BJ (cell line): Measurements from ENCODE around the gene C1orf198. TPM values are rescaled to one million over a fixed set of nuclear protein-coding genes. Genes with fewer than 3 reads are reported as not detected.

ENCODE experiments used
- CTCF ChIA-PET: fragments of 350-600 bp; formaldehyde crosslinking; extraction: SDS; loops from one replicate; lab custom pipeline; 2021; ENCODE audit warnings: antibody characterized with exemption, inconsistent platforms; lab: Yijun Ruan, JAX
- POLR2A ChIA-PET: fragments of 300-600 bp; sonication (Branson Sonifier 250); formaldehyde crosslinking; extraction: SDS; loops from one replicate; lab custom pipeline; 2021; ENCODE audit warnings: antibody characterized with exemption; lab: Charles Lee
- DNase-seq: peaks from one replicate; pipeline ENCODE4 v3.0.0-alpha.2; 2011; ENCODE audit warnings: low read depth
- H3K27me3 ChIP-seq: 2 replicates; pipeline ENCODE4 v1.6.0; 2011; ENCODE audit warnings: low read length; ENCODE audit not compliant: control insufficient read depth, insufficient read depth
- H3K36me3 ChIP-seq: 2 replicates; pipeline ENCODE4 v1.5.1; 2011; ENCODE audit warnings: low read length; ENCODE audit not compliant: control insufficient read depth, insufficient read depth
- H3K4me3 ChIP-seq: 2 replicates; pipeline ENCODE4 v1.5.1; 2011; ENCODE audit warnings: low read depth, mild to moderate bottlenecking, control low read depth, low read length
- CTCF ChIP-seq: IDR thresholded peaks from 2 replicates; pipeline ENCODE4 v1.5.1; 2011; ENCODE audit warnings: low read depth, mild to moderate bottlenecking, control low read depth, inconsistent platforms, low read length, moderate library complexity; ENCODE audit not compliant: insufficient read depth
- polyA plus RNA-seq: library from polyadenylated mRNA; depleted of rRNA; stranded (reverse); fragments of >200 nt; gene quantifications from 2 replicates; pipeline ENCODE4 v1.2.3, GENCODE V29; 2011

The C1orf198 gene
- polyA plus RNA-seq, 1 experiment = 195 TPM

- TF ChIP-seq CTCF = 0 out of 2 replicates have a peak, but pooled peaks have one; percentile 1
- DNase-seq = no peak
- Histone ChIP-seq H3K27me3 (no peaks in the 10 kb centered on the region), H3K36me3 (no peaks in the 10 kb centered on the region), H3K4me3 (no peak overlapping the region)
- ChIA-PET POLR2A (no interaction called here), CTCF (interaction anchor here (0.8 to 1.5 kb wide), 4 partner anchors 12 to 414 kb away, joined by 3 read pairs; no protein-coding TSS in a partner anchor)
These were observed 75.4 kb downstream of the C1orf198 start for GRCh38 chr1:230792691-230793462.

- H3K36me3 ChIP-seq = no peaks in the 10 kb centered on the region
- H3K27me3 ChIP-seq = 0 out of 2 replicates have a peak, but pooled peaks cover under 1% of the 10 kb centered on the region
- DNase-seq = no peak
- no peak for TF ChIP-seq CTCF
- H3K4me3 ChIP-seq = no peak overlapping the region
- ChIA-PET CTCF (interaction anchor here (0.8 to 1.5 kb wide), 4 partner anchors 11 to 415 kb away, joined by 3 read pairs; no protein-coding TSS in a partner anchor), POLR2A (no interaction called here)
These were observed 76.2 kb downstream of the C1orf198 start for GRCh38 chr1:230791986-230792564.

- no peak for DNase-seq
- Histone ChIP-seq H3K36me3 (no peaks in the 10 kb centered on the region), H3K27me3 (0 out of 2 replicates have a peak, but pooled peaks cover 1% of the 10 kb centered on the region), H3K4me3 (no peak overlapping the region)
- CTCF ChIA-PET = interaction anchor here (1.5 kb wide), 1 partner anchor 8 kb away, joined by 6 read pairs; no protein-coding TSS in a partner anchor
- no peak for TF ChIP-seq CTCF
- POLR2A ChIA-PET = interaction anchor here (0.6 kb wide), 1 partner anchor 1096 kb away, joined by 3 read pairs; no protein-coding TSS in a partner anchor
These were observed 78.3 kb downstream of the C1orf198 start for GRCh38 chr1:230790026-230790425.

GRCh38 chr1:230788561-230789275 lies 79.6 kb downstream of the C1orf198 start:
- no peak for DNase-seq
- TF ChIP-seq CTCF = no peak
- Histone ChIP-seq H3K27me3 (0 out of 2 replicates have a peak, but pooled peaks cover 1% of the 10 kb centered on the region), H3K36me3 (no peaks in the 10 kb centered on the region), H3K4me3 (no peak overlapping the region)
- ChIA-PET POLR2A (no interaction called here), CTCF (interaction anchor here (1.0 to 2.7 kb wide), 4 partner anchors 9 to 146 kb away, joined by 3 to 19 read pairs (median 6); partner anchors contain the start of gene COG2)
